ENCODE data around the gene ERC2. TPM values are rescaled to one million over a fixed set of nuclear protein-coding genes. Genes with fewer than 3 reads are reported as not detected.

ERC2 gene
- total RNA-seq, 1 donor from 2014 or later: under 0.01 TPM

GRCh38 chr3:55545995-55546394, 922.3 kb downstream of the ERC2 start:
- TF ChIP-seq CTCF (IDR thresholded peaks at IDR 0.05; ENCODE audit: insufficient read depth, low read length, severe bottlenecking): no peak
- FAIRE-seq (no peak), DNase-seq (ENCODE audit: low read depth) (no peak)
- Histone ChIP-seq H3K36me3 (ENCODE audit: control insufficient read depth, insufficient read depth, low read length) (no peaks in the 10 kb centered on the region), H3K27me3 (ENCODE audit: control insufficient read depth, insufficient read depth, low read length) (peaks cover 2% of the 10 kb centered on the region), H3K4me3 (ENCODE audit: low read depth, low read length) (no peak overlapping the region)

GRCh38 chr3:55544219-55544618, 924.0 kb downstream of the ERC2 start:
- Histone ChIP-seq H3K27me3 (ENCODE audit: control insufficient read depth, insufficient read depth, low read length) (peaks cover 2% of the 10 kb centered on the region), H3K36me3 (ENCODE audit: control insufficient read depth, insufficient read depth, low read length) (no peaks in the 10 kb centered on the region), H3K4me3 (ENCODE audit: low read depth, low read length) (no peak overlapping the region)
- DNase-seq (ENCODE audit: low read depth): no peak
- TF ChIP-seq CTCF (IDR thresholded peaks at IDR 0.05; ENCODE audit: insufficient read depth, low read length, severe bottlenecking): no peak
- FAIRE-seq: no peak

- no peak for FAIRE-seq
- Histone ChIP-seq H3K36me3 (ENCODE audit: control insufficient read depth, insufficient read depth, low read length) (no peaks in the 10 kb centered on the region), H3K4me3 (ENCODE audit: low read depth, low read length) (no peak overlapping the region), H3K27me3 (ENCODE audit: control insufficient read depth, insufficient read depth, low read length) (peaks cover 2% of the 10 kb centered on the region)
- DNase-seq (ENCODE audit: low read depth): no peak
- no peak for TF ChIP-seq CTCF (IDR thresholded peaks at IDR 0.05; ENCODE audit: insufficient read depth, low read length, severe bottlenecking)
Observed at GRCh38 chr3:55543181-55543614, 925.1 kb downstream of the ERC2 start.

GRCh38 chr3:55541456-55541855, 926.8 kb downstream of the ERC2 start:
- DNase-seq (ENCODE audit: low read depth) (no peak), FAIRE-seq (no peak)
- Histone ChIP-seq H3K4me3 (ENCODE audit: low read depth, low read length) (no peak overlapping the region), H3K27me3 (ENCODE audit: control insufficient read depth, insufficient read depth, low read length) (peaks cover 2% of the 10 kb centered on the region), H3K36me3 (ENCODE audit: control insufficient read depth, insufficient read depth, low read length) (no peaks in the 10 kb centered on the region)
- TF ChIP-seq CTCF (IDR thresholded peaks at IDR 0.05; ENCODE audit: insufficient read depth, low read length, severe bottlenecking): no peak

- H3K27me3 ChIP-seq (ENCODE audit: control insufficient read depth, insufficient read depth, low read length): peaks cover 2% of the 10 kb centered on the region
- no peak for TF ChIP-seq CTCF (IDR thresholded peaks at IDR 0.05; ENCODE audit: insufficient read depth, low read length, severe bottlenecking)
- FAIRE-seq (no peak), DNase-seq (ENCODE audit: low read depth) (no peak)
- H3K36me3 ChIP-seq (ENCODE audit: control insufficient read depth, insufficient read depth, low read length): no peaks in the 10 kb centered on the region
- H3K4me3 ChIP-seq (ENCODE audit: low read depth, low read length): no peak overlapping the region
Observed at GRCh38 chr3:55541016-55541415, 927.3 kb downstream of the ERC2 start.

GRCh38 chr3:55540579-55540978, 927.7 kb downstream of the ERC2 start:
- Histone ChIP-seq H3K27me3 (ENCODE audit: control insufficient read depth, insufficient read depth, low read length) (peaks cover 2% of the 10 kb centered on the region), H3K4me3 (ENCODE audit: low read depth, low read length) (no peak overlapping the region), H3K36me3 (ENCODE audit: control insufficient read depth, insufficient read depth, low read length) (no peaks in the 10 kb centered on the region)
- DNase-seq (ENCODE audit: low read depth) (no peak), FAIRE-seq (no peak)
- no peak for TF ChIP-seq CTCF (IDR thresholded peaks at IDR 0.05; ENCODE audit: insufficient read depth, low read length, severe bottlenecking)
